H1 (cell line): ENCODE data around the gene RARA. TPM values are rescaled to one million over a fixed set of nuclear protein-coding genes. Genes with fewer than 3 reads are reported as not detected.

Experiments
- CTCF ChIA-PET: fragments of 300-600 bp; sonication (Branson Sonifier 250); formaldehyde crosslinking; loops from one replicate; lab custom pipeline; 2021; ENCODE audit not compliant: partially characterized antibody; lab: Charles Lee
- POLR2A ChIA-PET: fragments of 300-600 bp; sonication (Branson Sonifier 250); formaldehyde crosslinking; loops from one replicate; lab custom pipeline; 2021; ENCODE audit warnings: inconsistent platforms; ENCODE audit not compliant: partially characterized antibody; lab: Charles Lee
- DNase-seq, 2 experiments: peaks; one replicate each; pipeline versions ENCODE4 v3.0.0 to v3.0.0-alpha.2; 2010 to 2022; ENCODE audit warnings: low spot score in 2 of 2, low read depth in 1 of 2, mixed read lengths in 1 of 2
- FAIRE-seq: peaks from 2 replicates; lab custom pipeline; 2011; peaks lifted over from hg19 to GRCh38; lab: Jason Lieb, UNC
- H2AFZ ChIP-seq: 2 replicates; pipeline ENCODE4 v1.8.1; 2012; ENCODE audit warnings: low read length, inconsistent platforms
- H2AK5ac ChIP-seq: 2 replicates; pipeline ENCODE4 v1.6.1; 2013; ENCODE audit warnings: low read depth, low read length
- H2BK120ac ChIP-seq: replicated peaks from 2 replicates; pipeline ENCODE3; 2013; ENCODE audit warnings: low read depth, low read length, inconsistent platforms
- H2BK12ac ChIP-seq: 2 replicates; pipeline ENCODE4 v1.6.1; 2013; ENCODE audit warnings: low read depth, low read length
- H2BK15ac ChIP-seq: 2 replicates; pipeline ENCODE4 v1.6.1; 2013; ENCODE audit warnings: low read length
- H2BK20ac ChIP-seq: 2 replicates; pipeline ENCODE4 v1.6.1; 2013; ENCODE audit warnings: low read length
- H2BK5ac ChIP-seq: 2 replicates; pipeline ENCODE4 v1.6.1; 2013; ENCODE audit warnings: low read depth, low read length
- H3K14ac ChIP-seq: 2 replicates; pipeline ENCODE4 v1.6.1; 2013; ENCODE audit warnings: inconsistent platforms; ENCODE audit not compliant: insufficient read length
- H3K18ac ChIP-seq: 2 replicates; pipeline ENCODE4 v1.6.1; 2013; ENCODE audit warnings: low read length; ENCODE audit errors: extremely low read depth
- H3K23ac ChIP-seq: 2 replicates; pipeline ENCODE4 v1.6.1; 2013; ENCODE audit warnings: inconsistent platforms; ENCODE audit not compliant: insufficient read length
- H3K23me2 ChIP-seq: 2 replicates; pipeline ENCODE4 v1.6.1; 2013; ENCODE audit warnings: low read depth, low read length
- H3K27ac ChIP-seq: 2 replicates; pipeline ENCODE4 v1.6.1; 2011; ENCODE audit warnings: low read depth, low read length, inconsistent platforms
- H3K27me3 ChIP-seq, 4 experiments: replicated peaks in 1 of 4; 1 replicate in 1 of 4; 2 replicates in 3 of 4; pipeline versions ENCODE4 v1.6.1 to v1.8.1; 2011 to 2013; ENCODE audit warnings: low read length in 3 of 4, mild to moderate bottlenecking in 3 of 4, inconsistent platforms in 2 of 4, mixed read lengths in 2 of 4, moderate library complexity in 1 of 4; ENCODE audit not compliant: control insufficient read depth in 3 of 4, insufficient read depth in 3 of 4; ENCODE audit errors: extremely low read depth in 1 of 4
- H3K36me3 ChIP-seq, 4 experiments: 2 replicates each; pipeline versions ENCODE4 v1.6.1 to v1.8.1; 2011 to 2013; ENCODE audit warnings: mild to moderate bottlenecking in 4 of 4, low read length in 3 of 4, moderate library complexity in 2 of 4, control low read depth in 1 of 4, inconsistent platforms in 1 of 4; ENCODE audit not compliant: insufficient read depth in 4 of 4, control insufficient read depth in 2 of 4
- H3K4ac ChIP-seq: replicated peaks from 2 replicates; pipeline ENCODE3; 2013; ENCODE audit warnings: low read length, low read depth, mixed read lengths, inconsistent platforms; ENCODE audit not compliant: insufficient read length
- H3K4me1 ChIP-seq, 4 experiments: replicated peaks in 1 of 4; 1 replicate in 1 of 4; 2 replicates in 3 of 4; pipeline versions ENCODE4 v1.6.1 to v1.8.1; 2011 to 2013; ENCODE audit warnings: low read length in 3 of 4, inconsistent platforms in 2 of 4, mixed read lengths in 1 of 4; ENCODE audit not compliant: insufficient read depth in 4 of 4, control insufficient read depth in 3 of 4
- H3K4me2 ChIP-seq, 2 experiments: 2 replicates each; pipeline versions ENCODE4 v1.6.1 to v1.8.1; 2011 to 2013; ENCODE audit warnings: low read depth in 2 of 2, low read length in 2 of 2, control low read depth in 1 of 2, inconsistent platforms in 1 of 2, mild to moderate bottlenecking in 1 of 2; ENCODE audit not compliant: insufficient read depth in 1 of 2
- H3K4me3 ChIP-seq, 4 experiments: fragments of 200-600, 300-600 bp in 1 of 4; sonication (generic), shearing (Covaris generic), sonication (Bioruptor Twin) in 1 of 4; 2 replicates each; pipeline versions ENCODE4 v1.5.1 to v1.8.1; 2011 to 2016; ENCODE audit warnings: low read length in 4 of 4, low read depth in 3 of 4, control low read depth in 2 of 4, inconsistent platforms in 2 of 4, mild to moderate bottlenecking in 2 of 4, mixed read lengths in 1 of 4, moderate library complexity in 1 of 4; ENCODE audit not compliant: insufficient read depth in 2 of 4; ENCODE audit errors: extremely low read depth in 1 of 4
- H3K56ac ChIP-seq: replicated peaks from 2 replicates; pipeline ENCODE3; 2013; ENCODE audit warnings: low read depth, mild to moderate bottlenecking, mixed read lengths, low read length, inconsistent platforms; ENCODE audit not compliant: insufficient read length
- H3K79me1 ChIP-seq: 2 replicates; pipeline ENCODE4 v1.6.1; 2013; ENCODE audit warnings: low read depth, low read length, control low read depth
- H3K79me2 ChIP-seq, 2 experiments: 2 replicates each; pipeline versions ENCODE4 v1.6.1 to v1.8.1; 2012 to 2013; ENCODE audit warnings: low read length in 2 of 2, mild to moderate bottlenecking in 2 of 2, inconsistent platforms in 1 of 2; ENCODE audit not compliant: insufficient read depth in 2 of 2, control insufficient read depth in 1 of 2
- H3K9ac ChIP-seq, 4 experiments: replicated peaks in 1 of 4; 1 replicate in 1 of 4; 2 replicates in 3 of 4; pipeline versions ENCODE4 v1.6.1 to v1.8.1; 2011 to 2013; ENCODE audit warnings: low read depth in 3 of 4, low read length in 3 of 4, control low read depth in 2 of 4, mild to moderate bottlenecking in 2 of 4, moderate library complexity in 2 of 4, inconsistent platforms in 1 of 4; ENCODE audit errors: extremely low read depth in 1 of 4
- H3K9me3 ChIP-seq, 2 experiments: 2 replicates each; pipeline versions ENCODE4 v1.6.1 to v1.8.1; 2012 to 2013; ENCODE audit warnings: mild to moderate bottlenecking in 2 of 2, moderate library complexity in 2 of 2, control low read depth in 1 of 2, inconsistent platforms in 1 of 2, low read depth in 1 of 2, low read length in 1 of 2, mixed read lengths in 1 of 2; ENCODE audit not compliant: insufficient read depth in 2 of 2
- H4K20me1 ChIP-seq, 2 experiments: replicated peaks in 1 of 2; 2 replicates each; pipeline versions ENCODE3 to v1.8.1; 2011 to 2013; ENCODE audit warnings: inconsistent platforms in 2 of 2, low read length in 2 of 2, mild to moderate bottlenecking in 1 of 2; ENCODE audit not compliant: insufficient read depth in 2 of 2, control insufficient read depth in 1 of 2
- H4K5ac ChIP-seq: 2 replicates; pipeline ENCODE4 v1.6.1; 2013; ENCODE audit warnings: low read length, low read depth, mixed read lengths, inconsistent platforms; ENCODE audit not compliant: insufficient read length
- H4K8ac ChIP-seq: 2 replicates; pipeline ENCODE4 v1.8.0; 2013; ENCODE audit warnings: mild to moderate bottlenecking, moderate library complexity, low read length, inconsistent platforms; ENCODE audit not compliant: insufficient read depth; ENCODE audit errors: extremely low read depth
- H4K91ac ChIP-seq: replicated peaks from 2 replicates; pipeline ENCODE3; 2013; ENCODE audit warnings: low read length, mixed read lengths, inconsistent platforms; ENCODE audit not compliant: insufficient read length
- KDM5A ChIP-seq: fragments of 200-600 bp; IDR thresholded peaks from 2 replicates; pipeline ENCODE4 v1.7.1; 2012; ENCODE audit warnings: mild to moderate bottlenecking, low read length, inconsistent platforms, mixed read lengths
- POLR2A ChIP-seq, 2 experiments: IDR thresholded peaks; 1 replicate in 1 of 2; 2 replicates in 1 of 2; pipeline ENCODE4 v1.6.1; 2011; ENCODE audit warnings: low read depth in 2 of 2, low read length in 2 of 2, mild to moderate bottlenecking in 2 of 2; ENCODE audit errors: control extremely low read depth in 1 of 2
- TCF12 ChIP-seq: IDR thresholded peaks from 2 replicates; pipeline ENCODE4 v1.6.1; 2011; ENCODE audit warnings: low read depth, mild to moderate bottlenecking, low read length
- WGBS, 2 experiments: shearing (Covaris generic) in 1 of 2; methylation state at CpG; one replicate each; pipeline versions ENCODE4 v1.1.6 to v1.1.7; 2013 to 2015; ENCODE audit warnings: low lambda C conversion rate in 2 of 2, mixed read lengths in 2 of 2, inconsistent platforms in 1 of 2, low coverage in 1 of 2, missing lambda C conversion rate in 1 of 2; ENCODE audit not compliant: insufficient replicate concordance in 2 of 2, insufficient coverage in 1 of 2, insufficient read length in 1 of 2; ENCODE audit errors: extremely low coverage in 1 of 2, missing lambda C conversion rate in 1 of 2; 5-methylcytosine and 5-hydroxymethylcytosine counted together
- polyA plus RNA-seq, 7 experiments: library from polyadenylated mRNA; depleted of rRNA in 3 of 7; stranded (reverse) in 5 of 7; unstranded in 2 of 7; fragments of >200 nt in 5 of 7; fragments of 200-250 nt in 2 of 7; gene quantifications; 1 replicate in 5 of 7; 2 replicates in 1 of 7; 4 replicates in 1 of 7; pipeline versions ENCODE4 v1.2.1 to v1.2.3, GENCODE V29; 2011 to 2013; ENCODE audit warnings: missing spikeins in 2 of 7, mixed read lengths in 2 of 7
- total RNA-seq: library from RNA; stranded (reverse); fragmentation: NEBNext Ultra II Directional; extraction: Animal tissue kit (Norgen Biotek cat#: 25700); gene quantifications from 2 replicates; pipeline ENCODE4 v1.2.1, GENCODE V29; 2021

RARA gene
- total and polyA plus RNA-seq, 2 of the 8 experiments (the other 6 are each of a cell fraction or from before 2014, with no cell fraction given), result 4.4 to 16.5 TPM

GRCh38 chr17:40306395-40306794, 2.6 kb upstream of the RARA start:
- H3K4me2 ChIP-seq, result peak overlapping the region; percentile 25 to 44; a peak in 2 of 4 replicates
- peaks cover 0 to 3% of the 10 kb centered on the region in 2 experiments; a peak in 1 of 4 replicates for H3K79me2 ChIP-seq
- no peak overlapping the region for H2BK12ac ChIP-seq
- no peak overlapping the region for H3K56ac ChIP-seq
- peaks cover 0 to 1% (median 0%) of the 10 kb centered on the region in 4 experiments; a peak in 2 of 7 replicates for H3K27me3 ChIP-seq
- H3K23me2 ChIP-seq, result no peaks in the 10 kb centered on the region; the same call in 1 of the 2 replicates
- H3K9ac ChIP-seq, result no peak overlapping the region
- H2BK20ac ChIP-seq, result no peak overlapping the region
- H4K5ac ChIP-seq, result no peak overlapping the region
- no peak overlapping the region for H4K8ac ChIP-seq
- DNase-seq (no peak), FAIRE-seq (no peak)
- H3K14ac ChIP-seq, result no peak overlapping the region
- no peak overlapping the region for H3K23ac ChIP-seq
- WGBS, 2 experiments, result 62% methylated on average over 2 of the region's 2 CpGs; no CpG with 5 or more reads in 1 of the 2 experiments
- POLR2A ChIA-PET, result interaction anchor here (1.4 to 31.2 kb wide), 10 partner anchors 2 to 288 kb away, joined by 3 to 570 read pairs (median 8); partner anchors contain the start of genes CDC6, GJD3, RARA and WIPF2
- H3K36me3 ChIP-seq, result peaks cover 15 to 30% (median 27%) of the 10 kb centered on the region in 4 experiments
- no peak overlapping the region for H3K18ac ChIP-seq
- no peak overlapping the region for H4K91ac ChIP-seq
- peak overlapping the region; percentile 40 for H3K4ac ChIP-seq
- TF ChIP-seq POLR2A (IDR thresholded peaks at IDR 0.05; ENCODE audit: control extremely low read depth in 1 of 2, low read depth in 2 of 2, low read length in 2 of 2) (peak in 1 of 2 experiments; percentile 36; a peak in 1 of 3 replicates), TCF12 (no peak), KDM5A (no peak)
- peaks cover 18 to 27% (median 20%) of the 10 kb centered on the region in 4 experiments for H3K4me1 ChIP-seq
- H2BK5ac ChIP-seq, result no peak overlapping the region
- CTCF ChIA-PET, result interaction anchor here (0.8 to 39.2 kb wide), 16 partner anchors 8 to 227 kb away, joined by 3 to 1198 read pairs (median 4); partner anchors contain the start of gene GJD3
- H3K4me3 ChIP-seq, result peak overlapping the region in 1 of 4 experiments; percentile 29; a peak in 1 of 8 replicates
- H3K79me1 ChIP-seq, result no peaks in the 10 kb centered on the region
- H4K20me1 ChIP-seq, result peaks cover 10 to 11% of the 10 kb centered on the region in 2 experiments
- H3K9me3 ChIP-seq, result no peaks in the 10 kb centered on the region
- H2AK5ac ChIP-seq, result no peak overlapping the region; the same call in 1 of the 2 replicates
- no peak overlapping the region for H2BK120ac ChIP-seq
- H3K27ac ChIP-seq, result no peak overlapping the region
- H2BK15ac ChIP-seq, result no peak overlapping the region
- H2AFZ ChIP-seq, result no peak overlapping the region
